Measurements from ENCODE around the gene ZNF280D. TPM values are rescaled to one million over a fixed set of nuclear protein-coding genes. Genes with fewer than 3 reads are reported as not detected.

Gene ZNF280D
- total RNA-seq, 1 experiment from 2014 or later = 26.8 TPM

DNA sequence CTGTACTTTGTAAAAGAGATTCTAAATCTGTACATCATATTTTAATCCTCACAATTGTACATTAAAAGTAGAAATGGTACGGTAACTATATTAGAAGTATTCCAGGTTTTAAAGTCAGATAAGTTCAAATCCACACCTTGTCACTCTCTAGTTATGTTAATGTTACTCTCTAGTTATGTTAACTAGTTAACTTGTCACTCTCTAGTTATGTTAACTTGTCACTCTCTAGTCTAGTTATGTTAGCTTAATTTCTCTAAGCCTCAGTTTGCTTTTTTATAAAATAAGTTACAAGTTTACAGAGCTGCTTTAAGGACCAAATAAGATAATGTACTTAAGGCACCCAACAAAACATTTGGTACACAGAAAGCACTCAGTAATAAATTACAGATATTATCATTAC lies 42.6 kb downstream of the ZNF280D start:
- H4K20me1 ChIP-seq (ENCODE audit: insufficient read depth) = no peaks in the 10 kb centered on the region
- no peak overlapping the region for H3K4me3 ChIP-seq
- no peaks in the 10 kb centered on the region for H3K9me2 ChIP-seq (ENCODE audit: insufficient read depth)
- no peaks in the 10 kb centered on the region for H3F3A ChIP-seq (ENCODE audit: insufficient read depth, low read depth)
- no peak overlapping the region for H3K27ac ChIP-seq
- no peak overlapping the region for H3K4me2 ChIP-seq
- intact Hi-C loops (cut with micrococcal nuclease; ENCODE audit: unreplicated experiment) = no loop called here
- TF ChIP-seq EZH2 (IDR thresholded peaks at IDR 0.05; ENCODE audit: low read depth) = no peak
- TF ChIP-seq, protein P1, sequence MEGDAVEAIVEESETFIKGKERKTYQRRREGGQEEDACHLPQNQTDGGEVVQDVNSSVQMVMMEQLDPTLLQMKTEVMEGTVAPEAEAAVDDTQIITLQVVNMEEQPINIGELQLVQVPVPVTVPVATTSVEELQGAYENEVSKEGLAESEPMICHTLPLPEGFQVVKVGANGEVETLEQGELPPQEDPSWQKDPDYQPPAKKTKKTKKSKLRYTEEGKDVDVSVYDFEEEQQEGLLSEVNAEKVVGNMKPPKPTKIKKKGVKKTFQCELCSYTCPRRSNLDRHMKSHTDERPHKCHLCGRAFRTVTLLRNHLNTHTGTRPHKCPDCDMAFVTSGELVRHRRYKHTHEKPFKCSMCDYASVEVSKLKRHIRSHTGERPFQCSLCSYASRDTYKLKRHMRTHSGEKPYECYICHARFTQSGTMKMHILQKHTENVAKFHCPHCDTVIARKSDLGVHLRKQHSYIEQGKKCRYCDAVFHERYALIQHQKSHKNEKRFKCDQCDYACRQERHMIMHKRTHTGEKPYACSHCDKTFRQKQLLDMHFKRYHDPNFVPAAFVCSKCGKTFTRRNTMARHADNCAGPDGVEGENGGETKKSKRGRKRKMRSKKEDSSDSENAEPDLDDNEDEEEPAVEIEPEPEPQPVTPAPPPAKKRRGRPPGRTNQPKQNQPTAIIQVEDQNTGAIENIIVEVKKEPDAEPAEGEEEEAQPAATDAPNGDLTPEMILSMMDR (conservative IDR thresholded peaks at IDR 0.05) = no peak
- H3K79me2 ChIP-seq (ENCODE audit: low read depth) = no peaks in the 10 kb centered on the region
- H3K36me3 ChIP-seq (ENCODE audit: low read depth) = no peaks in the 10 kb centered on the region
- no peaks in the 10 kb centered on the region for H3K27me3 ChIP-seq (ENCODE audit: insufficient read depth, low read depth)
- no peaks in the 10 kb centered on the region for H3K4me1 ChIP-seq (replicated peaks; ENCODE audit: insufficient read depth)
- DNase-seq = no peak
- H2AFZ ChIP-seq = no peak overlapping the region
- CTCF ChIA-PET = no interaction called here
- no peaks in the 10 kb centered on the region for H3K9me3 ChIP-seq (ENCODE audit: insufficient read depth, low read depth)
- BruUV-seq (replicated peaks) = no TSS peak
- POLR2A ChIA-PET (ENCODE audit: unreplicated experiment) = no interaction called here

DNA sequence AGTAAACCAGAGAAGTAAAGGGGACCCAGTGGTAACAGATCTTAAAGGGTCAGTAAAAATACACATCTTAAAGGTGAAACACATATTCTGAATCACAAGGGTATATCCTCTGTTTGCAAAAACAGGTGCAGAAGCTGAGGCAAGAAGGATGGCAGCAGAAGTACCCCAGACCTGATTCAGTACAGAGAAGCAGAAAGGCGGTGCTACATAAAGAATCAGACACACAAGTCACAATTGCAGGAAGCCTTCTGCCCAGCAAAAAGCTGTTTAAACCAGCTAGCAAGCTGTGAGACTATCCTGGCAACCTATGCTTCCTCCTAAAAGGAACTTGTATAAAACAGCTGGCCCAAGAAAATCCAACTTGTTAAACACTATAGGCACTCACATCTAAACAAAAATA lies 49.4 kb downstream of the ZNF280D start:
- Histone ChIP-seq H3K27me3 (ENCODE audit: insufficient read depth, low read depth) (no peaks in the 10 kb centered on the region), H2AFZ (no peak overlapping the region), H3K36me3 (ENCODE audit: low read depth) (no peaks in the 10 kb centered on the region), H3K4me3 (no peak overlapping the region), H3K27ac (no peak overlapping the region), H3K9me3 (ENCODE audit: insufficient read depth, low read depth) (no peaks in the 10 kb centered on the region), H3K79me2 (ENCODE audit: low read depth) (no peaks in the 10 kb centered on the region), H3K9me2 (ENCODE audit: insufficient read depth) (no peaks in the 10 kb centered on the region), H4K20me1 (ENCODE audit: insufficient read depth) (no peaks in the 10 kb centered on the region), H3K4me2 (no peak overlapping the region), H3K4me1 (replicated peaks; ENCODE audit: insufficient read depth) (no peaks in the 10 kb centered on the region), H3F3A (ENCODE audit: insufficient read depth, low read depth) (no peaks in the 10 kb centered on the region)
- TF ChIP-seq, protein P1 (conservative IDR thresholded peaks at IDR 0.05) = no peak
- no peak for TF ChIP-seq EZH2 (IDR thresholded peaks at IDR 0.05; ENCODE audit: low read depth)
- BruUV-seq (replicated peaks) = no TSS peak
- DNase-seq = no peak
- POLR2A ChIA-PET (ENCODE audit: unreplicated experiment) = no interaction called here
- CTCF ChIA-PET = no interaction called here
- intact Hi-C loops (cut with micrococcal nuclease; ENCODE audit: unreplicated experiment) = no loop called here

DNA sequence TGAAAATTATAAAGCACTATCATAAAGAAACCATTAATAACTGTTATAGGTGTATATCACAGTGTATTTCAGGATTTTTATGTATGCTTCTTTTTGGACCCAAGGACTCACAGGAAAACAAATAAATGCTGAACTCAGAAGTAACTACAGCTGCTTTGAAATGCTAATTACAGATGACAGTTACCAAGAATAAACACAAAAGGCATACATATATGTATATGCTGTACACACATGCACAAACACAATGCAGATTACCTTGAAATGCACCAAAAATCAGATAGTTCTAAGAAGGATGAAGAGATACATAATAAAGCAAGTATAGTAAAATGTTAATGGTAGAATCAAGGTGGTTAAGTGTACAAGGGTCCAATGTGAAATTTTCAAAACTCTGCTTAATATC lies 52.2 kb downstream of the ZNF280D start:
- Histone ChIP-seq H3K9me3 (ENCODE audit: insufficient read depth, low read depth) (no peaks in the 10 kb centered on the region), H3K4me1 (replicated peaks; ENCODE audit: insufficient read depth) (no peaks in the 10 kb centered on the region), H2AFZ (no peak overlapping the region), H3F3A (ENCODE audit: insufficient read depth, low read depth) (no peaks in the 10 kb centered on the region), H3K4me2 (no peak overlapping the region), H3K9me2 (ENCODE audit: insufficient read depth) (no peaks in the 10 kb centered on the region), H3K27me3 (ENCODE audit: insufficient read depth, low read depth) (no peaks in the 10 kb centered on the region), H3K79me2 (ENCODE audit: low read depth) (no peaks in the 10 kb centered on the region), H3K27ac (no peak overlapping the region), H3K36me3 (ENCODE audit: low read depth) (no peaks in the 10 kb centered on the region), H4K20me1 (ENCODE audit: insufficient read depth) (no peaks in the 10 kb centered on the region), H3K4me3 (no peak overlapping the region)
- no TSS peak for BruUV-seq (replicated peaks)
- ChIA-PET CTCF (no interaction called here), POLR2A (ENCODE audit: unreplicated experiment) (no interaction called here)
- TF ChIP-seq EZH2 (IDR thresholded peaks at IDR 0.05; ENCODE audit: low read depth) = no peak
- TF ChIP-seq, protein P1 (conservative IDR thresholded peaks at IDR 0.05) = no peak
- intact Hi-C loops (cut with micrococcal nuclease; ENCODE audit: unreplicated experiment) = no loop called here
- DNase-seq = no peak
